HepG2 (cell line): ENCODE data around the gene HYAL1. TPM values are rescaled to one million over a fixed set of nuclear protein-coding genes. Genes with fewer than 3 reads are reported as not detected.

Experiments used
- ATAC-seq: fragments of 200-7000 bp; cut with Tn5 transposase; 3 replicates; pipeline ENCODE4 v1.9.1; 2020; ENCODE audit warnings: mild to moderate bottlenecking, moderate library complexity
- BruUV-seq: library from RNA; stranded (reverse); fragments of 400-500 nt; replicated peaks from 2 replicates; lab custom pipeline; 2021; lab: Mats Ljungman, UMichigan
- CTCF ChIA-PET: fragments of 300-600 bp; formaldehyde crosslinking; extraction: SDS; loops from one replicate; lab custom pipeline; 2021; ENCODE audit warnings: low total read pairs, inconsistent platforms, low intra/inter-chr PET ratio; lab: Yijun Ruan, JAX
- POLR2A ChIA-PET: fragments of 350-600 bp; sonication (Branson Sonifier 250); formaldehyde crosslinking; loops from one replicate; lab custom pipeline; 2020; ENCODE audit warnings: antibody characterized with exemption, inconsistent platforms; lab: Yijun Ruan, JAX
- DNase-seq: peaks from one replicate; pipeline ENCODE4 v3.0.0-alpha.2; 2015; ENCODE audit warnings: low spot score
- FAIRE-seq: peaks from 3 replicates; lab custom pipeline; 2011; peaks lifted over from hg19 to GRCh38; lab: Jason Lieb, UNC
- H2AFZ ChIP-seq: one replicate; pipeline ENCODE4 v1.6.1; 2011; ENCODE audit warnings: low read length, inconsistent platforms
- H3K27ac ChIP-seq: fragments of 300-600 bp; 3 replicates; pipeline ENCODE4 v1.8.0; 2011; ENCODE audit warnings: mixed run types, mild to moderate bottlenecking, mixed read lengths, low read length, inconsistent platforms; ENCODE audit not compliant: insufficient read depth; ENCODE audit errors: extremely low read length
- H3K27me3 ChIP-seq, 2 experiments: fragments of 200-600 bp in 1 of 2; 2 replicates in 1 of 2; 3 replicates in 1 of 2; pipeline versions ENCODE4 v1.6.0 to v1.8.0; 2011; ENCODE audit warnings: low read length in 2 of 2, mild to moderate bottlenecking in 2 of 2, moderate library complexity in 2 of 2, inconsistent platforms in 1 of 2; ENCODE audit not compliant: insufficient read depth in 2 of 2, control insufficient read depth in 1 of 2
- H3K36me3 ChIP-seq, 2 experiments: fragments of 200-600 bp in 1 of 2; replicated peaks in 1 of 2; 2 replicates in 1 of 2; 3 replicates in 1 of 2; pipeline versions ENCODE4 v1.5.1 to v1.8.0; 2011; ENCODE audit warnings: low read length in 2 of 2, inconsistent platforms in 1 of 2; ENCODE audit not compliant: insufficient read depth in 2 of 2, control insufficient read depth in 1 of 2
- H3K4me1 ChIP-seq: 2 replicates; pipeline ENCODE4 v1.5.1; 2012; ENCODE audit warnings: low read length, inconsistent platforms; ENCODE audit not compliant: insufficient read depth
- H3K4me2 ChIP-seq: 2 replicates; pipeline ENCODE4 v1.6.0; 2011; ENCODE audit warnings: low read depth, low read length, inconsistent platforms
- H3K4me3 ChIP-seq, 3 experiments: fragments of 200-600 bp in 1 of 3; sonication (generic), shearing (Covaris generic) in 1 of 3; replicated peaks in 1 of 3; 2 replicates each; pipeline ENCODE4 v1.5.1; 2011 to 2016; ENCODE audit warnings: low read length in 3 of 3, inconsistent platforms in 2 of 3, low read depth in 2 of 3, mild to moderate bottlenecking in 2 of 3, control low read depth in 1 of 3, mixed read lengths in 1 of 3; ENCODE audit not compliant: insufficient read depth in 1 of 3
- H3K79me2 ChIP-seq: one replicate; pipeline ENCODE4 v1.6.1; 2011; ENCODE audit warnings: low read length, inconsistent platforms; ENCODE audit not compliant: insufficient read depth
- H3K9ac ChIP-seq: 2 replicates; pipeline ENCODE4 v1.6.0; 2011; ENCODE audit warnings: mild to moderate bottlenecking, low read depth, low read length, inconsistent platforms; ENCODE audit not compliant: insufficient read depth
- H3K9me3 ChIP-seq: 2 replicates; pipeline ENCODE4 v1.5.1; 2012; ENCODE audit warnings: mild to moderate bottlenecking, low read length
- H4K20me1 ChIP-seq: 2 replicates; pipeline ENCODE4 v1.6.0; 2011; ENCODE audit warnings: inconsistent platforms, mild to moderate bottlenecking, low read length, moderate library complexity; ENCODE audit not compliant: insufficient read depth
- AGO1 ChIP-seq: fragments of 200-400 bp; formaldehyde crosslinking; IDR thresholded peaks from 2 replicates; pipeline ENCODE4 v1.6.1; 2017; ENCODE audit warnings: mild to moderate bottlenecking, low read depth, low read length, moderate library complexity; ENCODE audit not compliant: poor library complexity, severe bottlenecking
- CBX1 ChIP-seq: IDR thresholded peaks from one replicate; pipeline ENCODE4 v1.6.1; 2016; ENCODE audit warnings: antibody characterized with exemption, low read depth
- CBX5 ChIP-seq: sonication (generic); formaldehyde crosslinking; IDR thresholded peaks from 2 replicates; pipeline ENCODE4 v1.4.0; 2020; ENCODE audit warnings: missing genetic modification reagents, borderline replicate concordance
- CENPX ChIP-seq: sonication (generic); formaldehyde crosslinking; IDR thresholded peaks from 2 replicates; pipeline ENCODE4 v1.9.0; 2021; ENCODE audit warnings: mild to moderate bottlenecking, missing genetic modification reagents, moderate library complexity
- DBP ChIP-seq: sonication (generic); formaldehyde crosslinking; IDR thresholded peaks from 2 replicates; pipeline ENCODE4 v1.4.0; 2020; ENCODE audit warnings: missing genetic modification reagents; ENCODE audit errors: not compliant biosample characterization
- DPF2 ChIP-seq: sonication (generic); formaldehyde crosslinking; IDR thresholded peaks from 2 replicates; pipeline ENCODE4 v1.4.0; 2020; ENCODE audit warnings: mild to moderate bottlenecking, low read depth, missing genetic modification reagents, borderline replicate concordance
- FIP1L1 ChIP-seq: fragments of 200-400 bp; formaldehyde crosslinking; IDR thresholded peaks from 2 replicates; pipeline ENCODE4 v1.6.1; 2018; ENCODE audit warnings: low read depth, mild to moderate bottlenecking, low read length, moderate library complexity, borderline replicate concordance; ENCODE audit not compliant: insufficient read depth
- HMGA1 ChIP-seq: sonication (generic); formaldehyde crosslinking; conservative IDR thresholded peaks from 2 replicates; pipeline ENCODE4 v1.4.0; 2020; ENCODE audit warnings: missing genetic modification reagents
- IRF2 ChIP-seq: IDR thresholded peaks from 2 replicates; pipeline ENCODE4 v1.6.1; 2018; ENCODE audit warnings: missing genetic modification reagents, missing compliant biosample characterization
- KAT8 ChIP-seq: IDR thresholded peaks from 2 replicates; pipeline ENCODE4 v1.6.1; 2016; ENCODE audit warnings: missing genetic modification reagents, missing compliant biosample characterization
- MIXL1 ChIP-seq: IDR thresholded peaks from 2 replicates; pipeline ENCODE4 v1.6.1; 2016
- ZBTB1 ChIP-seq: sonication (generic); formaldehyde crosslinking; IDR thresholded peaks from 2 replicates; pipeline ENCODE4 v1.4.0; 2020; ENCODE audit warnings: missing genetic modification reagents, borderline replicate concordance
- ZMAT3 ChIP-seq: sonication (generic); formaldehyde crosslinking; conservative IDR thresholded peaks from 2 replicates; pipeline ENCODE4 v1.7.0; 2021; ENCODE audit warnings: missing genetic modification reagents
- ZNF207 ChIP-seq: fragments of 450-650 bp; IDR thresholded peaks from 2 replicates; pipeline ENCODE4 v1.6.1; 2016; ENCODE audit warnings: antibody characterized with exemption, borderline replicate concordance
- ZNF281 ChIP-seq: sonication (generic); formaldehyde crosslinking; IDR thresholded peaks from 2 replicates; pipeline ENCODE4 v1.4.0; 2020; ENCODE audit warnings: missing genetic modification reagents, borderline replicate concordance
- ZNF337 ChIP-seq: sonication (generic); formaldehyde crosslinking; IDR thresholded peaks from 2 replicates; pipeline ENCODE4 v1.5.1; 2020; ENCODE audit warnings: missing genetic modification reagents, low read depth, mild to moderate bottlenecking, borderline replicate concordance
- ZNF430 ChIP-seq: sonication (generic); formaldehyde crosslinking; IDR thresholded peaks from 2 replicates; pipeline ENCODE4 v1.9.0; 2021; ENCODE audit warnings: mild to moderate bottlenecking, missing genetic modification reagents
- ZNF550 ChIP-seq: sonication (generic); formaldehyde crosslinking; IDR thresholded peaks from 2 replicates; pipeline ENCODE4 v1.4.0; 2020; ENCODE audit warnings: mild to moderate bottlenecking, missing genetic modification reagents, borderline replicate concordance
- ZNF570 ChIP-seq: sonication (generic); formaldehyde crosslinking; IDR thresholded peaks from 2 replicates; pipeline ENCODE4 v1.4.0; 2020; ENCODE audit warnings: mild to moderate bottlenecking, missing genetic modification reagents, borderline replicate concordance
- ZNF75D ChIP-seq: sonication (generic); formaldehyde crosslinking; IDR thresholded peaks from 2 replicates; pipeline ENCODE4 v1.8.1; 2023; ENCODE audit warnings: missing genetic modification reagents, mild to moderate bottlenecking, borderline replicate concordance
- ZNF766 ChIP-seq: sonication (generic); formaldehyde crosslinking; IDR thresholded peaks from 2 replicates; pipeline ENCODE4 v1.5.0; 2020; ENCODE audit warnings: missing genetic modification reagents, borderline replicate concordance
- WGBS: methylation state at CpG from one replicate; pipeline ENCODE4 v1.1.6; 2017; ENCODE audit warnings: low lambda C conversion rate; 5-methylcytosine and 5-hydroxymethylcytosine counted together
- in situ Hi-C: cut with HindIII; loops from 2 replicates; pipeline ENCODE4 v1.10.0; 2017; ENCODE audit warnings: low pct_unique_long_range_greater_than_20kb; ENCODE audit not compliant: extremely low pct_ligation_motif_present
- intact Hi-C: fragments of 100-400 bp; cut with micrococcal nuclease; formaldehyde crosslinking; loops from one replicate; pipeline ENCODE4 v1.10.0; 2022; ENCODE audit not compliant: unreplicated experiment
- polyA plus RNA-seq, 8 experiments: library from polyadenylated mRNA; depleted of rRNA in 3 of 8; stranded (reverse) in 7 of 8; unstranded in 1 of 8; fragments of >200 nt; fragmentation: Illumina TruSeq in 4 of 8; extraction: Trizol in 4 of 8; gene quantifications; 2 replicates each; pipeline versions ENCODE4 v1.2.1 to v1.2.3, GENCODE V29; 2011 to 2016; ENCODE audit warnings: low read depth in 4 of 8, missing spikeins in 1 of 8, mixed read lengths in 1 of 8; ENCODE audit not compliant: insufficient read depth in 1 of 8
- total RNA-seq, 5 experiments: library from RNA; depleted of rRNA; stranded (reverse); fragments of >200 nt; fragmentation: Illumina TruSeq; extraction: Trizol; gene quantifications; 2 replicates each; pipeline ENCODE4 v1.2.3, GENCODE V29; 2016; ENCODE audit warnings: low read depth in 1 of 5

Gene HYAL1
- total and polyA plus RNA-seq, 2 of the 13 experiments (the other 11 are each of a cell fraction or from before 2014, with no cell fraction given): 76.5 to 193 TPM

- ChIA-PET POLR2A (interaction anchor here (0.8 to 2.7 kb wide), 14 partner anchors 8 to 268 kb away, joined by 3 to 60 read pairs (median 5); partner anchors contain the start of genes GNAI2, HEMK1, HYAL1 and HYAL3), CTCF (no interaction called here)
- Histone ChIP-seq H4K20me1 (0 out of 2 replicates have a peak, but pooled peaks cover 3% of the 10 kb centered on the region), H3K9me3 (no peaks in the 10 kb centered on the region), H3K4me2 (peak within 1 kb of the TSS; percentile 99), H3K36me3 (peaks cover 9 to 40% of the 10 kb centered on the region in 2 experiments; a peak in 4 of 5 replicates), H3K4me3 (peak within 1 kb of the TSS; percentile 68 to 85 (median 77)), H3K9ac (peak within 1 kb of the TSS; percentile 76), H3K27me3 (no peaks in the 10 kb centered on the region), H3K4me1 (peaks cover 58% of the 10 kb centered on the region), H3K27ac (peak within 1 kb of the TSS; percentile 65), H2AFZ (peak within 1 kb of the TSS; percentile 58), H3K79me2 (peaks cover 16% of the 10 kb centered on the region)
- FAIRE-seq: peak; percentile 83
- peak; percentile 91 for ATAC-seq
- in situ Hi-C loops (no loop called here), intact Hi-C loops (no loop called here)
- no TSS peak for BruUV-seq
- 2% methylated on average over 18 of the region's 64 CpGs for WGBS
- DNase-seq: peak; percentile 90
- TF ChIP-seq ZBTB1 (CRISPR knock-in tag): 0 out of 2 replicates have a peak, but pooled peaks have one; percentile 14
- TF ChIP-seq FIP1L1: no peak
- peak; percentile 70; the same call in 1 of the 2 replicates for TF ChIP-seq ZNF337
- TF ChIP-seq ZNF570: no peak
- 0 out of 2 replicates have a peak, but pooled peaks have one; percentile 37 for TF ChIP-seq CBX5 (CRISPR knock-in tag)
- TF ChIP-seq ZNF75D (CRISPR knock-in tag): peak; percentile 55; the same call in 1 of the 2 replicates
- peak; percentile 91 for TF ChIP-seq ZMAT3 (CRISPR knock-in tag)
- peak; percentile 62; the same call in 1 of the 2 replicates for TF ChIP-seq MIXL1 (CRISPR knock-in tag)
- TF ChIP-seq KAT8 (CRISPR knock-in tag): peak; percentile 94
- peak; percentile 94 for TF ChIP-seq IRF2 (CRISPR knock-in tag)
- TF ChIP-seq ZNF550: peak; percentile 84
- TF ChIP-seq ZNF766 (CRISPR knock-in tag): peak; percentile 97; the same call in 1 of the 2 replicates
- TF ChIP-seq DBP (CRISPR knock-in tag): no peak
- no peak for TF ChIP-seq CENPX
- no peak for TF ChIP-seq DPF2
- TF ChIP-seq HMGA1 (CRISPR knock-in tag): no peak
- peak; percentile 91 for TF ChIP-seq ZNF430
- no peak for TF ChIP-seq ZNF207
- TF ChIP-seq AGO1: peak; percentile 51
- peak; percentile 54; the same call in 1 of the 2 replicates for TF ChIP-seq ZNF281
- peak; percentile 82 for TF ChIP-seq CBX1
These were observed 47.4 kb upstream of the HYAL1 start, which contains the start of the genes CYB561D2 and NPRL2 for GRCh38 chr3:50350527-50351322. Gene CYB561D2, plus strand, starts transcription at chr3:50350862. Its CDS starts 572 bp downstream, at chr3:50351434. Gene NPRL2, minus strand, starts transcription at chr3:50350775. Its CDS starts 123 bp downstream, at chr3:50350652.
